Cardiac muscle cell (in vitro differentiated cells and primary cell): Measurements from ENCODE around the gene SLC2A5. TPM values are rescaled to one million over a fixed set of nuclear protein-coding genes. Genes with fewer than 3 reads are reported as not detected.
"Not testable (repeated sequence)": the region's sequence is repeated elsewhere in the genome, so short reads cannot be mapped to it uniquely, and the experiment has no call there.

Experiments
- DNase-seq, 2 donors: peaks; one replicate each; pipeline versions ENCODE4 v3.0.0 to v3.0.0-alpha.2; 2010 to 2017; ENCODE audit warnings: low read depth in 1 of 2, low spot score in 1 of 2
- H3K27ac ChIP-seq: fragments of 200-600 bp; sonication (generic); 2 replicates; pipeline ENCODE4 v1.5.1; 2016
- H3K27me3 ChIP-seq: fragments of 200-600 bp; sonication (generic); 2 replicates; pipeline ENCODE4 v1.6.0; 2016; ENCODE audit warnings: control low read depth
- H3K36me3 ChIP-seq: fragments of 200-600 bp; sonication (generic); 2 replicates; pipeline ENCODE4 v1.5.1; 2016; ENCODE audit warnings: control low read depth
- H3K4me1 ChIP-seq: fragments of 200-600 bp; sonication (generic); 2 replicates; pipeline ENCODE4 v1.8.1; 2017; ENCODE audit warnings: low read depth, mild to moderate bottlenecking, mixed run types
- H3K4me3 ChIP-seq: fragments of 200-600 bp; sonication (generic); 2 replicates; pipeline ENCODE4 v1.5.1; 2016; ENCODE audit warnings: mild to moderate bottlenecking
- H3K9me3 ChIP-seq: fragments of 200-600 bp; sonication (generic); 2 replicates; pipeline ENCODE4 v1.5.1; 2017; ENCODE audit warnings: low read depth, mild to moderate bottlenecking, control low read depth
- CTCF ChIP-seq: IDR thresholded peaks from 2 replicates; pipeline ENCODE4 v1.5.1; 2012; ENCODE audit warnings: low read depth, mild to moderate bottlenecking, low read length
- polyA plus RNA-seq: library from polyadenylated mRNA; unstranded; fragments of >200 nt; fragmentation: Nextera tagmentation; extraction: Ambion mirVana; gene quantifications from 2 replicates; pipeline ENCODE4 v1.2.1, GENCODE V29; 2016
- total RNA-seq: library from RNA; depleted of rRNA; stranded (reverse); fragments of >200 nt; gene quantifications from 2 replicates; pipeline ENCODE4 v1.2.3, GENCODE V29; 2016

The SLC2A5 gene
- total and polyA plus RNA-seq, 2 experiments from 2014 or later = not detected

- Histone ChIP-seq H3K4me3 (no peak overlapping the region), H3K27me3 (no peaks in the 10 kb centered on the region), H3K4me1 (no peaks in the 10 kb centered on the region), H3K36me3 (no peaks in the 10 kb centered on the region), H3K27ac (no peak overlapping the region), H3K9me3 (no peaks in the 10 kb centered on the region)
- TF ChIP-seq CTCF = no peak
- DNase-seq = no peak
Measured at GRCh38 chr1:9038338-9038650, 31.1 kb downstream of the SLC2A5 start.

- Histone ChIP-seq H3K4me3 (no peak overlapping the region), H3K4me1 (no peaks in the 10 kb centered on the region), H3K9me3 (no peaks in the 10 kb centered on the region), H3K36me3 (no peaks in the 10 kb centered on the region), H3K27me3 (no peaks in the 10 kb centered on the region), H3K27ac (no peak overlapping the region)
- no peak for DNase-seq
- TF ChIP-seq CTCF = no peak
Measured at GRCh38 chr1:9037476-9038337, 31.7 kb downstream of the SLC2A5 start.

- no peak for TF ChIP-seq CTCF
- no peak for DNase-seq
- Histone ChIP-seq H3K27me3 (no peaks in the 10 kb centered on the region), H3K4me1 (no peaks in the 10 kb centered on the region), H3K36me3 (no peaks in the 10 kb centered on the region), H3K4me3 (no peak overlapping the region), H3K27ac (no peak overlapping the region), H3K9me3 (no peaks in the 10 kb centered on the region)
Measured at GRCh38 chr1:9035226-9035625, 34.2 kb downstream of the SLC2A5 start.

GRCh38 chr1:9033363-9033762, 36.1 kb downstream of the SLC2A5 start:
- Histone ChIP-seq H3K27me3 (no peaks in the 10 kb centered on the region), H3K9me3 (no peaks in the 10 kb centered on the region), H3K36me3 (no peaks in the 10 kb centered on the region), H3K27ac (no peak overlapping the region), H3K4me3 (no peak overlapping the region), H3K4me1 (no peaks in the 10 kb centered on the region)
- no peak for DNase-seq
- TF ChIP-seq CTCF = no peak

- no peaks in the 10 kb centered on the region for H3K36me3 ChIP-seq
- H3K4me3 ChIP-seq = no peak overlapping the region
- H3K27ac ChIP-seq = no peak overlapping the region
- H3K4me1 ChIP-seq = no peaks in the 10 kb centered on the region
- no peaks in the 10 kb centered on the region for H3K9me3 ChIP-seq
- H3K27me3 ChIP-seq = no peaks in the 10 kb centered on the region
- DNase-seq = no peak
- TF ChIP-seq CTCF = no peak
Measured at GRCh38 chr1:9031484-9032259, 37.8 kb downstream of the SLC2A5 start.

- H3K9me3 ChIP-seq, H3K4me1 ChIP-seq, H3K27me3 ChIP-seq, DNase-seq, H3K36me3 ChIP-seq, H3K27ac ChIP-seq, H3K4me3 ChIP-seq: not testable (repeated sequence)
Measured at GRCh38 chr1:9031077-9031476, 38.4 kb downstream of the SLC2A5 start.
